Mucosa of descending colon (tissue), 3 donors: Measurements from ENCODE around the gene HDHD5. TPM values are rescaled to one million over a fixed set of nuclear protein-coding genes. Genes with fewer than 3 reads are reported as not detected.

Experiments
- ATAC-seq: fragments of 200-7000 bp; cut with Tn5 transposase; one replicate; pipeline ENCODE4 v1.9.1; 2020; ENCODE audit warnings: mild to moderate bottlenecking, moderate library complexity
- DNase-seq, 3 donors: peaks; one replicate each; pipeline ENCODE4 v3.0.0-alpha.2; 2020
- H3K36me3 ChIP-seq: fragments of 200-600 bp; one replicate; pipeline ENCODE4 v1.8.0; 2021; ENCODE audit warnings: low read depth, mild to moderate bottlenecking
- H3K4me1 ChIP-seq: fragments of 200-600 bp; one replicate; pipeline ENCODE4 v1.8.0; 2021; ENCODE audit warnings: low read depth, mild to moderate bottlenecking
- H3K4me3 ChIP-seq: fragments of 200-600 bp; one replicate; pipeline ENCODE4 v1.8.0; 2021; ENCODE audit warnings: mild to moderate bottlenecking
- H3K9me3 ChIP-seq: fragments of 200-600 bp; one replicate; pipeline ENCODE4 v1.8.0; 2021; ENCODE audit warnings: mild to moderate bottlenecking
- intact Hi-C, 2 donors: fragments of 100-400 bp; cut with DNase I in 1 of 2; cut with micrococcal nuclease in 1 of 2; formaldehyde crosslinking; loops; one replicate each; pipeline versions ENCODE4 v1.11.0 to v1.11.1; 2022; cut with DNase I, micrococcal nuclease
- total RNA-seq, 3 donors: library from RNA; stranded (reverse); fragmentation: NEBNext Ultra II Directional in 2 of 3; extraction: Animal tissue kit (Norgen Biotek cat#: 25700) in 2 of 3; gene quantifications; one replicate each; pipeline versions ENCODE4 v1.2.1 to v1.2.4, GENCODE V29; 2021 to 2023
- TF ChIP-seq, protein P1 (sequence below): fragments of 200-600 bp; IDR thresholded peaks from one replicate; pipeline ENCODE4 v1.8.0; 2022; ENCODE audit warnings: antibody characterized with exemption, mild to moderate bottlenecking
- donor health status: DM: no; HTN: no; CAD: no; lungs with moderate emphysema.
- donor health status: DM: no; HTN: no; CAD: no.
- donor health status: DM: no; HTN: yes; CAD: no.

The HDHD5 gene
- total RNA-seq, 3 donors from 2014 or later = 31.0 to 36.1 (median 32.6) TPM

DNA sequence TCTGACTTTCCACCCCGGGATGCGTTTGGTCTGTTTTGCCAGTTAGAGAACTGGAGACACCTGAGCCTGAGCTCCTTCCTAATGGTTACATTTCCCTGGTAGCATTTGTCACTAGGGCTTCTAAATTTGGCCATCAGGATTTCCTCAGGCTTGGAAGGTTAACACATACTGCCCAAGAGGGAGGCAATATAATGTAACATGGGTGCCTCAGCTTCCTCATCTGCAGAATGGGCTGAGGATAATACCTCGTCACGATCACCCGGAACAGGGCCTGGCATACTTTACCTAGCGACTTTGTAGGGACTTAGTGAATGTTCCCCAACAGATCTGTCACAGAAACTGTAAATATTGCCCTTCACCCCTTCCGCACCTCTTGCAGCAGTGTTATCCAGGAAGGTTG, 63.0 kb downstream of the HDHD5 start:
- Histone ChIP-seq H3K36me3 (peaks cover 4% of the 10 kb centered on the region), H3K4me1 (peaks cover 2% of the 10 kb centered on the region), H3K9me3 (no peaks in the 10 kb centered on the region), H3K4me3 (no peak overlapping the region)
- TF ChIP-seq, protein P1, sequence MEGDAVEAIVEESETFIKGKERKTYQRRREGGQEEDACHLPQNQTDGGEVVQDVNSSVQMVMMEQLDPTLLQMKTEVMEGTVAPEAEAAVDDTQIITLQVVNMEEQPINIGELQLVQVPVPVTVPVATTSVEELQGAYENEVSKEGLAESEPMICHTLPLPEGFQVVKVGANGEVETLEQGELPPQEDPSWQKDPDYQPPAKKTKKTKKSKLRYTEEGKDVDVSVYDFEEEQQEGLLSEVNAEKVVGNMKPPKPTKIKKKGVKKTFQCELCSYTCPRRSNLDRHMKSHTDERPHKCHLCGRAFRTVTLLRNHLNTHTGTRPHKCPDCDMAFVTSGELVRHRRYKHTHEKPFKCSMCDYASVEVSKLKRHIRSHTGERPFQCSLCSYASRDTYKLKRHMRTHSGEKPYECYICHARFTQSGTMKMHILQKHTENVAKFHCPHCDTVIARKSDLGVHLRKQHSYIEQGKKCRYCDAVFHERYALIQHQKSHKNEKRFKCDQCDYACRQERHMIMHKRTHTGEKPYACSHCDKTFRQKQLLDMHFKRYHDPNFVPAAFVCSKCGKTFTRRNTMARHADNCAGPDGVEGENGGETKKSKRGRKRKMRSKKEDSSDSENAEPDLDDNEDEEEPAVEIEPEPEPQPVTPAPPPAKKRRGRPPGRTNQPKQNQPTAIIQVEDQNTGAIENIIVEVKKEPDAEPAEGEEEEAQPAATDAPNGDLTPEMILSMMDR = no peak
- ATAC-seq = no peak
- intact Hi-C loops = no loop called here
- DNase-seq = no peak

DNA sequence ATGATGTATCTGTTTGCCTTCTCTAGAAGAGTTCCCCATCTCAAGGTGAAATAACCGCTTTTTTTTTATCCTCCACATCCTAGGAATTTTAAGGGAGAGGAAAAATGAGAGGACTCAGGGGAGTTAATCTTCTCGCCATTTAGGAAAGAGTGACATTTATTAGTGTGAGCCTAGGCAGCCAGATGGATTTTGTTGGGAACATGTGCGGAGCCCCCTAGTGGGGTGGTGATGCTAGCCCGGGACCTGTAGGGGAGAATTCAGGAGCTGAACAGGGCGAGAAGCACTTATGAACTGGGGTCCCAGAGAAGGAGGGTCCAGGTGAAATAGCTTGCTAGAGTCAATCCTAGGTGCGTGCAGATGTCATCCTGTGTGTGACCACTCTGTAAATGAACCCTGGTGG, 63.5 kb downstream of the HDHD5 start:
- ATAC-seq (no peak), DNase-seq (no peak)
- intact Hi-C loops = no loop called here
- peaks cover 4% of the 10 kb centered on the region for H3K36me3 ChIP-seq
- H3K4me1 ChIP-seq = no peaks in the 10 kb centered on the region
- H3K4me3 ChIP-seq = no peak overlapping the region
- H3K9me3 ChIP-seq = no peaks in the 10 kb centered on the region
- TF ChIP-seq, protein P1 = no peak

DNA sequence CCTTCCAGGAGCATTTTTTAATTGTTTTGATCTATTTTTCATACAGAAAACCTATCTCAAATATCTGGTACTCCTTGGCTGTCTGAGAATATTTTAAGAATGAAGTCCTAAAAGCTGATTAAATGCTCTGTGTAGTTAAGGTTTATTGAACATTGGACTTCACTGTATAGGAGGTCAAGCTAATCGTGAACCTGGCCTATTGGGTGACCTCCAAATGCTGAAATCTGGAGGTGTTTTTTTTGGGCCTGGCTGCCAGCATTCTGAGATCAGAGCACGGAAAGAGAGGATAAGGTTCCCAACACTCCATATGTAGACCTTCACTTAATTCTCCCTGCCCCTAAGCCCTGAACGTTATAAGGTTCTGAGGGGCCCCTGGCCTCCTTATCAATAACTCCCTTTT, 66.0 kb downstream of the HDHD5 start:
- ATAC-seq = no peak
- intact Hi-C loops = no loop called here
- no peak overlapping the region for H3K4me3 ChIP-seq
- no peaks in the 10 kb centered on the region for H3K4me1 ChIP-seq
- no peaks in the 10 kb centered on the region for H3K36me3 ChIP-seq
- H3K9me3 ChIP-seq = no peaks in the 10 kb centered on the region
- TF ChIP-seq, protein P1 = no peak
- DNase-seq = no peak

DNA sequence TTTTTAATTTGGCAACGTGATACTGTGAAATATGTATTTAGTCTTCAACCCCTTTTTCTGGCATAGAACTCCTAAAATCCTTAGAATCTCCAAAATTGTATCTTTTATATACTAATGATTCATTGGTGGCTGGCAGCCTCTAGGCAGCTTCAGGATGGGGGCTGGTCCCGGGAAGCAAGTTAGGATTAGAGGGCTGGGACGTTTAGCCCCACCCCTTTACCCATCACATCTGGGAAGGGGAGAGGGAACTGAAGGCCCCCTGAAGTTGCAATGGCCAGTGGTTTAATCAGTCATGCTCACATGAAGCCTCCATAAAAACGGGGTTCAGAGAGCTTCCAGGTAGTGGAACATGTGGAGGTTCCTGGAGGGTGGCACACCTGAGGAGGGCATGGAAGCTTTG, 67.2 kb downstream of the HDHD5 start:
- Histone ChIP-seq H3K36me3 (no peaks in the 10 kb centered on the region), H3K4me1 (no peaks in the 10 kb centered on the region), H3K4me3 (no peak overlapping the region), H3K9me3 (no peaks in the 10 kb centered on the region)
- no peak for DNase-seq
- TF ChIP-seq, protein P1 = no peak
- ATAC-seq = no peak
- intact Hi-C loops = no loop called here

DNA sequence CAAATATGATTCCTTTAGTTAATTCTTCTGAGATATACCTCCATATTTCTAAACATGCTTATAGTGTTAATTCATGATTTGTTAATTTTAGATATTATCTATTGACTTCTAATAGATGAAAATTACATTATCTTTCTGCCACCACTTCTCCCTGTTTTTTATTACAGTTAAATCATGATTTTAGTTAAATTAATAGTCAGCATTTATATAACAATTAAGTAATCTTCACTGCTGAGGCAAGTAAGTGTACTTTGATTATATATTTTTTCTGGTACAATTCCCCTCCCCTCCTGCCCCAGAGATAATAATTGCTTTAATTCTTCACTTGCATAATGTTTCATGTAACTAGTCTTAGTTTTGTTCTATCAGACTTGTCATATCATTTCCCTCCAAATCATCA, 68.5 kb downstream of the HDHD5 start:
- H3K36me3 ChIP-seq = no peaks in the 10 kb centered on the region
- no peak for ATAC-seq

More for the DNA sequence above, 68.5 kb downstream of the HDHD5 start:
- Histone ChIP-seq H3K4me1 (no peaks in the 10 kb centered on the region), H3K4me3 (no peak overlapping the region), H3K9me3 (no peaks in the 10 kb centered on the region)
- TF ChIP-seq, protein P1 = no peak
- no peak for DNase-seq
- intact Hi-C loops = no loop called here

Other genes starting within 250 kb of the HDHD5 start
- gene GAB4, start 151.1 kb downstream of the HDHD5 start, total RNA-seq = not detected
- 10 to 100 TPM; 15.4 to 21.5 (median 21.1) TPM for gene IL17RA, start 74.3 kb downstream of the HDHD5 start, total RNA-seq
- gene TMEM121B, start 37.9 kb downstream of the HDHD5 start, total RNA-seq = under 1 TPM; 0.09 to 0.58 (median 0.54) TPM
- 10 to 100 TPM; 10.7 to 18.0 (median 11.7) TPM for gene ADA2, start 60.2 kb upstream of the HDHD5 start, total RNA-seq
- 1 to 10 TPM in 1 of 3 donors, under 1 TPM in 2; 0.27 to 1.4 (median 0.29) TPM for gene CECR2, start 210.2 kb upstream of the HDHD5 start, total RNA-seq